ENCODE measurements around the gene SLC26A9. TPM values are rescaled to one million over a fixed set of nuclear protein-coding genes. Genes with fewer than 3 reads are reported as not detected.

SLC26A9 gene, protein sequence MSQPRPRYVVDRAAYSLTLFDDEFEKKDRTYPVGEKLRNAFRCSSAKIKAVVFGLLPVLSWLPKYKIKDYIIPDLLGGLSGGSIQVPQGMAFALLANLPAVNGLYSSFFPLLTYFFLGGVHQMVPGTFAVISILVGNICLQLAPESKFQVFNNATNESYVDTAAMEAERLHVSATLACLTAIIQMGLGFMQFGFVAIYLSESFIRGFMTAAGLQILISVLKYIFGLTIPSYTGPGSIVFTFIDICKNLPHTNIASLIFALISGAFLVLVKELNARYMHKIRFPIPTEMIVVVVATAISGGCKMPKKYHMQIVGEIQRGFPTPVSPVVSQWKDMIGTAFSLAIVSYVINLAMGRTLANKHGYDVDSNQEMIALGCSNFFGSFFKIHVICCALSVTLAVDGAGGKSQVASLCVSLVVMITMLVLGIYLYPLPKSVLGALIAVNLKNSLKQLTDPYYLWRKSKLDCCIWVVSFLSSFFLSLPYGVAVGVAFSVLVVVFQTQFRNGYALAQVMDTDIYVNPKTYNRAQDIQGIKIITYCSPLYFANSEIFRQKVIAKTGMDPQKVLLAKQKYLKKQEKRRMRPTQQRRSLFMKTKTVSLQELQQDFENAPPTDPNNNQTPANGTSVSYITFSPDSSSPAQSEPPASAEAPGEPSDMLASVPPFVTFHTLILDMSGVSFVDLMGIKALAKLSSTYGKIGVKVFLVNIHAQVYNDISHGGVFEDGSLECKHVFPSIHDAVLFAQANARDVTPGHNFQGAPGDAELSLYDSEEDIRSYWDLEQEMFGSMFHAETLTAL
- not detected in 2 replicates for total RNA-seq

DNA sequence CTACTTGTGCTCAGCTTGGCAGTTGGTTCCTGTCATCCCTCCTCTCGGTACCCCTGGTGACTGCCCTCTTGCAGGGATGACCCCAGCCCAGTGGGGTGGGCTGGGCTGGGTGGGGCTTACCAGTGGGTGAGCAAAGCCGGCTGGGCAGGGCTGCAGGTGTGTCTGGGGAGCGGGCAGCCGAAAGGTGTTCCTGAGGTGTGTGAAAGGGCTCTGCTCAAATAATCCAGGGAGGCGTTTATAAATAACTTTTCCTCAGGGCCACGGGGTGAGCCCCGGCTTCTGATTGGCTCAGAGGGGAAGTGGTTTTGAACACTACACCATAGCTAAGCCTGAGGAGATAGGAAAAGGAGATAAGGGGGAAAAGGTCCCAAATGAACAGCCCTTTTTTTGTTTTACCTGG is at the start of gene SLC26A9:
SLC26A9 (minus strand) TSS at position 212 of the 400 bp plus-strand sequence. CDS start 7,636 bp downstream, outside the sequence.
- no peak for DNase-seq (ENCODE audit: low read depth in 2 of 2)

DNA sequence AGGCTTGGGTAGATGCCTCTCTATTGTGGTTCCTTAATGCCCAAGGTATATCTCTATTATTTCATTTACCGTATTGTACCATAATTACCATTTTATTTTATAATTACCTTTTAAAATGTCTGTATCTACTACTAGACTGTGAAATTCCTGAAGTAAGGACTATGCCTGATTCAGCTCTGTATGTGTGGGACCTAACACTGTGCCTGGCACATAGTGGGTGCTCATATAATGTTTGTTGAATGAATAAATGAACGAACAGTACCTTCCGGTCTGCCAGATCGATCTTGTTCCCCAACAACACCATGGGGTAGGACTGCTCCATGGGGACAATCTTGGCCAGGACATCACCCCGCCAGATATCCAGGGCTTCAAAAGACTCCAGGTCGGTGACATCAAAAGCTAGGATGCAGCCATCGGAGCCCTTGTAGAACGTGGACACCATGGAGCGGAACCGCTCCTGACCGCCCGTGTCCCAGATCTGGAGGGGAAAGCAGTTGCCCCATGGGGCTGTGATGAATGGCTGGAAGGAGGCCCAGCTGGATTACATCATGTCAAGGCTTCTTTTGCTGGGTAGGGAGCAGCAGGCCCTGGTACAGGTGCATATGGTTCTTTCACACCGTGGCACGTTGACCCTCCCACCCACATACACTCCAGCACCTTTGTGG is 49.1 kb upstream of the SLC26A9 start:
- DNase-seq (ENCODE audit: low read depth in 2 of 2), result no peak

GRCh38 chr1:205991237-205991636 is 48.0 kb upstream of the SLC26A9 start:
- no peak for DNase-seq (ENCODE audit: low read depth in 2 of 2)

GRCh38 chr1:205990226-205990625 is 47.0 kb upstream of the SLC26A9 start:
- DNase-seq (ENCODE audit: low read depth in 2 of 2), result no peak

DNA sequence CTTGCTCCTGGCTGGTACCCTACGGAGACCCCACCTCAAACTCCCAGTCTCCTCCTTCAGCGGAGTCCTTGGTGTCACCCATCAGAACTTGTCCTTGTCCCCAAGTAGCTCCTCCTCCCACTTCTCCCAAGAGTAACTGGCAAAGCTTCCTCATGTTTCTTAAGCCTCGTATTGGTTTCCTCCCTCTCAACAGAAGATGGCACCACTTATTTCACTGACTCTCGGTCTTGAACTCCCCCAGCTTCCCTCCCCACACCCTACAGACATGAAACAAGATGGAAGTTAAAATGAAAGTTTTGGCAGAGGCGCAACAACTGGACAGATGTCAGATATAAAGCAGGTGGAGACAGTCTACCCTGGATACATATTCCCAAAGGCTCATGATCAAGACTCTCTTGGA is 46.5 kb upstream of the SLC26A9 start:
- DNase-seq (ENCODE audit: low read depth in 2 of 2), result no peak

GRCh38 chr1:205988585-205988995 is 45.3 kb upstream of the SLC26A9 start:
- peak in 1 of 2 donors; percentile 59 for DNase-seq (ENCODE audit: low read depth in 2 of 2)

DNA sequence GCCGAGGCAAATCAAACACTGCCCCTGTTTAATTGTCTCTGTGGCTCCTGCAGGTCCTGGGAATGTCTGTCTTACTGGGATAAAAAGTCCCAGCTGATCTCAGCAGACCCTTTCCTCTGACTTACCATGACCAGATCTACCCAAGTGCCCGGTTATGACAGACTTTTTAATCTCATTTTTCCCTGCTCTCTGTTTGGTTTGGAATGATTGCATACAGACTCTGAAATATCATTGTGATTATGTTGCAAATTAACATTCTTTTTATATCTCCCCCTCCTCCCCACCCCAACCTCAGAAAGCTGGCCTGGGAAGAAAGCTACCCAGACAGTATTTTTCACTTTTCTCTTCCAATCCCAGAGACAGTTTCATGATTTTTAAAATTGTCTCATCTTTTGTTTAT is 43.6 kb upstream of the SLC26A9 start:
- no peak for DNase-seq (ENCODE audit: low read depth in 2 of 2)

DNA sequence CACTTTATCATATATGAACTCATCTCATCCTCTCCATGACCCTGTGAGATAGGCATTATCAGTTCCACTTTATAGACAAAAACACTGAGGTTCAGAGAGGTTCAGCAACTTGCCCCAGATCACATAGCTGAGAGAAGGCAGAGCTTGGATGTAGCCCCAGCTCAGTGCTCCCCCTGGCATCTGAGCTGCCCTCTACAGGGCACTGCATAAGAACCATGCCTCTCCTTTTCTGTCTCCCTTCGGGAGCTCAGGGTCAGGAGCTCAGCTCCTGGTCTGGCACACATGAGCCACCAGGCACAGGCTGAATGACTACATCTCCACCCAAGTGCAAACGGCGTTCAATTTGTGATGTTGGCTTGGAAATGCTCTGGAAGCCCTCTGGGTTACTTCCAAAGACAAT is 43.0 kb upstream of the SLC26A9 start:
- DNase-seq (ENCODE audit: low read depth in 2 of 2), result no peak

DNA sequence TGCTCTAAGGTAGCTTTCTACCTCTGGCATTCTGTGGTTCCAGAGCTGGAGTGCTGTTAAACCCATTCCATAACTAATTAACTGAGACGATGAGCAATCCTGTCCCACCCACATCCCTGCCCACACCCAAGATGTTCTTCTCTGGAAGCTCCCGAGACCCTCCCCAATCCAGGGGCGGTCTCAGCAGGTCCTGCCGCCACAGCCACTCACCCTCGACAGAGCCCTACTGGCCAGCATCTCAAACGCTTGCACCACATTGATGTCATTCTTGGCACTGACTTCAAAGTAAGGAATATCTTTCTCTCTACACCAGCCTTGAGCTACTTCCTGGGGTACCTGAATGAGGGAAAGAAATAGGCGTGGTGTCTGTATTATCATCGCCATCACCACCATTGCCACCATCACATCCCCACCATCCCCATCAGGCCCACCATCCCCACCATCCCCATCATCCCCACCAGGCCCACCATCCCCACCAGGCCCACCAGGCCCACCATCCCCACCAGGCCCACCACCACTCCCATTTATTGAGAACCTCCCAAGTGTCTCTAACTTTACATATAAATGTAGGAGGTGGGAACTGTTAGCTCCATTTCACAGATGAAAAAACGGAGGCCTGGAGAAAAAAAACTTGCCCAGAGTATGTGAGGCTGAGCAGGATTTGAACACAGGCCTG is 42.2 kb upstream of the SLC26A9 start:
- no peak for DNase-seq (ENCODE audit: low read depth in 2 of 2)

DNA sequence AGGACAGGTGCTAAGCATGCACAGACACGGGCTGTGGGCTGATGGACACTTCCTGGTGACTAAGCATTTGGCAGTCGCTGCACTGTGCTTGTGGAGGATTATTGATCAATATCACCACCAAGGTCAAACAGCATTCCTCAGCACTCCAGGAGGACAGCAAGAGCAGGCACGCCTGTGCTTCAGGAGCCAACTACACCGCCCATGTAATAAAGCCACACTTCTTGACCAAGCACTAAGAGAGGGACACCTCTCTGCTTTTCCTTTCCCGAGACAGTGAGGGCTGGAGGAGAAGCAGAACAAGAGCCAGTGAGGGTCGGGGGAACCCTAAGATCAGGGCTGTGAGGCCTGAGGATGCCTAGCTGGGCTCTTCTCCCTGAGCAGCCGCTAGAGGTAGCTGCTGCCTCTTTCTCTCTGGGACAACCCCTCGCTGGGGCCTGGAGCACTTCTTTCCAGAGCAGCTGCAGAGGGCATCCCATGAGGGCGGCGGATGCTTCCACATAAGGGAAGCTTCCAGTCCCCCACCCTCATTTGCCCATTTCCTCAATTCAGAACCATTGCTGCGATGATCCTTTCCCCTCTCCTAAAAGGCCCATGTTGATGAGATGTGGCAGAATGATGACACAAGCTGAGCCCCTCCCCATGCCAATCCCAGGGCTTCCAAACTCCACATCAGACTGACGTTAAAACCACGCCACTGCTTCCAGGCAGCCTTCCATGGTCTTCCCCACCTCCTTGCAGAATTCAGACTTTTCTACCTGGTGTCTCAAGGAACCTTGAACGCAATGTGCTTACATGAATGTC is 40.9 kb upstream of the SLC26A9 start:
- peak; percentile 64 to 72 for DNase-seq (ENCODE audit: low read depth in 2 of 2)

DNA sequence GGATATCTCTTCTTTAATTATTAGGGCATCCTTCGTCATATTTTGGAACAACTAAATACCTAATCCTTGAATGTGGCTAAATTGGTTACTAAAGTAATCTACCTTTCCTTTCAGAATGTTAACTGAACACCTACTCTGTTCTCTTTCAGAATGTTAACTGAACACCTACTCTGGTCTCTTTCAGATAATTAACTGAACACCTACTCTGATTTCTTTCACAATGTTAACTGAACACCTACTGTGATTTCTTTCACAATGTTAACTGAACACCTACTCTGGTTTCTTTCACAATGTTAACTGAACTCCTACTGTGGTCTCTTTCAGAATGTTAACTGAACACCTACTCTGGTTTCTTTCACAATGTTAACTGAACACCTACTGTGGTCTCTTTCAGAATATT is 38.0 kb upstream of the SLC26A9 start:
- no peak for DNase-seq (ENCODE audit: low read depth in 2 of 2)

GRCh38 chr1:205980237-205980870 is 37.1 kb upstream of the SLC26A9 start:
- DNase-seq (ENCODE audit: low read depth in 2 of 2), result peak in 1 of 2 donors; percentile 76

DNA sequence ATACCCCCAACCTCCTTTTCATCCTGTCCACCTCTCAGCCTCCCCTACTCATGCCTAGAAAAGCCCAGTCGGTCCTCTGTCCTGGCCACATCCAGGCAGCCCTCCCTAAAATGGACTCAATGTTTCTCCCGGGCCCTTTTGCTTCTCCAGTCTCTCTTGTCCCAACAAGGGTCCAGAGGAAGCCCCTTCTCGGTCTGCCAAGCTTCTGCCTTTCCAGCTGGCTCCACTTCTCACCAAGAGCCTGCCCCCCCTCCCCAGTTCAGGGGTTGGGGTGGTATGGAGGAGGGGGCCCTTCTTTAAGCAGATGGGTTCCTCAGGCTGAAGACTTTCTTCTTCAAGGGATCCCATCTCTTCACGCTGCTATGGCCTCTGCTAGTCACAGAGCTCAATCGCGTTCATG is 36.0 kb upstream of the SLC26A9 start:
- no peak for DNase-seq (ENCODE audit: low read depth in 2 of 2)

GRCh38 chr1:205978676-205979075 is 35.4 kb upstream of the SLC26A9 start:
- no peak for DNase-seq (ENCODE audit: low read depth in 2 of 2)

DNA sequence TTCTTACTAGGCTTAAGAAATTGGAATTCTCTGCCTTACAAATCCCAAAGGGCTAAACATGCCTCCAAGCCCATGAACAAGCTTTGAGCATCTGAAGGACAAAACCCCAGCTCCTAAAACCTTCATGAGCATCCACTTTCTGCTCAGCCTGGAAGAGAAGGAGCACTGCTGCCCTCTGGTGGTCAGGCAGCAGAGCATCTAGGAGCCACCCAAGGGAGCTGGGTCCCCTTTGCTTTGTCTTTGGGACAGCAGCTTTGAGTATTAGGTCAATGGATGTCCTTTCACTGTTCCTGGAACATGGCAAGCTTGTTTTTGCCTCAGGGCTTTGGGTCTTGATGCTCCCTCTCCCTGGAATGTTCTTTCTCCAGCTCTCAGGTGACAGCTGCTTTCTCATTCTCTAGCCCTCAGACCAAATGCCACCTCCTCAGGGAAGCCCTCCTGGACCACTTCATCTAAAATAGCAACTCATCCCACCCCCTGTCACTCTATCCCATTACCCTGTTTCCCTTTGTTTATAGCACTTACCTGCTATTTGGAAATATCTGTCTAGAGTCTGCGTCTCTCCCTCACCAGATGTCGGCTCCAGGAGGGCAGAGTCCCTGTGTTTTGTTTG is 34.3 kb upstream of the SLC26A9 start:
- peak; percentile 83 to 87 for DNase-seq (ENCODE audit: low read depth in 2 of 2)

GRCh38 chr1:205976708-205977401 is 33.6 kb upstream of the SLC26A9 start:
- DNase-seq (ENCODE audit: low read depth in 2 of 2), result no peak

GRCh38 chr1:205976036-205976435 is 32.8 kb upstream of the SLC26A9 start:
- no peak for DNase-seq (ENCODE audit: low read depth in 2 of 2)

DNA sequence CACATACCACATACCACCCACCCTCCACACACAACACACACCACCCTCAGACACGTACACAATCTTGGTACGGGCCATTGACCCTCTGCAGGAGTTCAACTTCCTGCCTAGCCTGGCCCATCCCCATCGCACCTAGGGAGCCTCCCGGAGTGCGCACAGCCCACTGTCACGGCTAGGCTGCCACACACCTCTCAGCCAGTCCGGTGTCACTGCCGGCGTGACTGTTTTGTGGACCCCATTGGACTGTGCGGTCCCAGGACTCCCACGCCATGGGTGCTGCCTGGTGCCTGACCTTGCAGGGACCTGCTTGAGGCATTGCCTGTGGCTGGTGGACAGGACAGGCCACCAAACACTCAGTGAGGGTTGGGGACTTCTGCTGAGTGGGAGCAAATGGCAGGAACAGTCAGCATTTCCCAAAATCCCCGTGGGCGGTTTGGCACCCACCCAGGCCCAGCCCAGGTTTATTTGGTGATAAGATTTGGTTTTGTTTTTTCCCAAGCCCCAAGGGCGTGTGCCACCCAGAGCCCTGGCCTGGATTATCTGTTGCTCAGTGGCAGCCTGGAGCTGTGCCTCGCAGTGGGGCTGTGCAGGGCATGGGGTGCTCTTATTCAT is 32.2 kb upstream of the SLC26A9 start:
- DNase-seq (ENCODE audit: low read depth in 2 of 2), result no peak

- DNase-seq (ENCODE audit: low read depth in 2 of 2), result no peak
Observed at GRCh38 chr1:205974712-205975111, 31.5 kb upstream of the SLC26A9 start.
